Hindlimb muscle (tissue), 1 donor: ENCODE measurements around the gene FAM81A. TPM values are rescaled to one million over a fixed set of nuclear protein-coding genes. Genes with fewer than 3 reads are reported as not detected.
"Not testable (repeated sequence)": the region's sequence is repeated elsewhere in the genome, so short reads cannot be mapped to it uniquely, and the experiment has no call there.

Source experiments
- DNase-seq: peaks from one replicate; pipeline ENCODE4 v3.0.0-alpha.2; 2013
- polyA plus RNA-seq: library from polyadenylated mRNA; unstranded; fragments of 120-200 nt; gene quantifications from one replicate; pipeline ENCODE4 v1.2.1, GENCODE V29; 2013; ENCODE audit not compliant: insufficient read length

FAM81A gene
- polyA plus RNA-seq, 1 donor, result 0.49 TPM

GRCh38 chr15:59428898-59429297, 9.1 kb upstream of the FAM81A start:
- DNase-seq, result not testable (repeated sequence)

GRCh38 chr15:59432389-59432788, 5.6 kb upstream of the FAM81A start:
- DNase-seq, result no peak

GRCh38 chr15:59434481-59434880, 3.5 kb upstream of the FAM81A start:
- no peak for DNase-seq

GRCh38 chr15:59436774-59437141, 1.2 kb upstream of the FAM81A start:
- no peak for DNase-seq

- DNase-seq, result no peak
Measured at GRCh38 chr15:59437142-59437816, 707 bp upstream of the FAM81A start.

- no peak for DNase-seq
Measured at GRCh38 chr15:59438625-59439290, 772 bp downstream of the FAM81A start.

GRCh38 chr15:59439576-59439975, 1.6 kb downstream of the FAM81A start:
- DNase-seq, result no peak

GRCh38 chr15:59443341-59444072, 5.5 kb downstream of the FAM81A start:
- DNase-seq, result no peak

- DNase-seq, result no peak
Measured at GRCh38 chr15:59444081-59444835, 6.3 kb downstream of the FAM81A start.

- DNase-seq, result no peak
Measured at GRCh38 chr15:59444980-59445545, 7.1 kb downstream of the FAM81A start.

- no peak for DNase-seq
Measured at GRCh38 chr15:59446232-59446957, 8.4 kb downstream of the FAM81A start.

GRCh38 chr15:59447367-59447766, 9.4 kb downstream of the FAM81A start:
- no peak for DNase-seq

GRCh38 chr15:59448871-59449270, 10.9 kb downstream of the FAM81A start:
- no peak for DNase-seq

- no peak for DNase-seq
Measured at GRCh38 chr15:59453474-59454215, 15.7 kb downstream of the FAM81A start.

- DNase-seq, result no peak
Measured at GRCh38 chr15:59456114-59456513, 18.1 kb downstream of the FAM81A start.

- DNase-seq, result no peak
Measured at GRCh38 chr15:59457103-59457502, 19.1 kb downstream of the FAM81A start.

GRCh38 chr15:59461521-59461920, 23.5 kb downstream of the FAM81A start:
- DNase-seq, result no peak

- DNase-seq, result no peak
Measured at GRCh38 chr15:59473226-59473625, 35.2 kb downstream of the FAM81A start.

- not testable (repeated sequence) for DNase-seq
Measured at GRCh38 chr15:59475161-59475560, 37.2 kb downstream of the FAM81A start.

GRCh38 chr15:59484399-59484798, 46.4 kb downstream of the FAM81A start:
- DNase-seq, result no peak

GRCh38 chr15:59485036-59485435, 47.0 kb downstream of the FAM81A start:
- no peak for DNase-seq
